Natural killer cell (primary cell): ENCODE data around the gene DGKD. TPM values are rescaled to one million over a fixed set of nuclear protein-coding genes. Genes with fewer than 3 reads are reported as not detected.

Experiments
- ATAC-seq, 3 donors: fragments of 150-1000 bp in 2 of 3; fragments of 200-7000 bp in 1 of 3; cut with Tn5 transposase; 1 replicate in 1 of 3; 2 replicates in 2 of 3; pipeline ENCODE4 v1.10.0; 2021; ENCODE audit warnings: mild to moderate bottlenecking in 2 of 3, moderate library complexity in 2 of 3
- DNase-seq, 2 donors: peaks; one replicate each; pipeline versions ENCODE4 v3.0.0 to v3.0.0-alpha.2; 2013 to 2021; ENCODE audit warnings: mixed read lengths in 1 of 2
- H3K27ac ChIP-seq: one replicate; pipeline ENCODE4 v1.5.1; 2013; ENCODE audit warnings: mild to moderate bottlenecking, low read length
- H3K27me3 ChIP-seq: one replicate; pipeline ENCODE4 v1.6.1; 2013; ENCODE audit warnings: low read length; ENCODE audit not compliant: control insufficient read depth, insufficient read depth
- H3K36me3 ChIP-seq: one replicate; pipeline ENCODE4 v1.6.1; 2013; ENCODE audit warnings: low read length; ENCODE audit not compliant: control insufficient read depth, insufficient read depth
- H3K4me1 ChIP-seq: one replicate; pipeline ENCODE4 v1.6.1; 2013; ENCODE audit warnings: low read length; ENCODE audit not compliant: control insufficient read depth, insufficient read depth
- H3K4me3 ChIP-seq: one replicate; pipeline ENCODE4 v1.5.1; 2013; ENCODE audit warnings: low read length
- H3K9me3 ChIP-seq: one replicate; pipeline ENCODE4 v1.6.1; 2013; ENCODE audit warnings: low read length; ENCODE audit not compliant: control insufficient read depth, insufficient read depth
- H3K27ac Mint-ChIP-seq, 2 donors: one replicate each; pipeline ENCODE4 v1.8.0; 2022; ENCODE audit warnings: mild to moderate bottlenecking in 2 of 2, mixed read lengths in 2 of 2, moderate library complexity in 1 of 2
- H3K27me3 Mint-ChIP-seq, 2 donors: one replicate each; pipeline ENCODE4 v1.8.0; 2022; ENCODE audit warnings: low read depth in 2 of 2, mixed read lengths in 2 of 2
- H3K36me3 Mint-ChIP-seq: one replicate; pipeline ENCODE4 v1.8.0; 2022; ENCODE audit warnings: mixed read lengths
- H3K4me1 Mint-ChIP-seq, 2 donors: one replicate each; pipeline ENCODE4 v1.8.0; 2022; ENCODE audit warnings: mixed read lengths in 2 of 2
- H3K4me3 Mint-ChIP-seq: one replicate; pipeline ENCODE4 v1.8.0; 2022; ENCODE audit warnings: mild to moderate bottlenecking, moderate library complexity, mixed read lengths
- H3K9me3 Mint-ChIP-seq, 2 donors: one replicate each; pipeline ENCODE4 v1.8.0; 2022; ENCODE audit warnings: mixed read lengths in 2 of 2
- WGBS: methylation state at CpG from one replicate; pipeline ENCODE4 v1.1.7; 2013; ENCODE audit warnings: missing lambda C conversion rate; ENCODE audit not compliant: insufficient coverage; 5-methylcytosine and 5-hydroxymethylcytosine counted together
- intact Hi-C: fragments of 100-400 bp; cut with micrococcal nuclease; formaldehyde crosslinking; loops from one replicate; pipeline ENCODE4 v1.14.2; 2022
- total RNA-seq, 4 donors: library from RNA; stranded (reverse); fragments of 120-200 nt in 1 of 4; gene quantifications; one replicate each; pipeline versions ENCODE4 v1.2.3 to v1.2.4, GENCODE V29; 2013 to 2022
- TF ChIP-seq, protein P1 (sequence below): fragments of 200-600 bp; IDR thresholded peaks from one replicate; pipeline ENCODE4 v1.8.0; 2022; ENCODE audit warnings: antibody characterized with exemption

Gene DGKD
- total RNA-seq, 3 donors from 2014 or later (not counting 1 experiment from before 2014, with no cell fraction given): 299 to 456 (median 329) TPM

DNA sequence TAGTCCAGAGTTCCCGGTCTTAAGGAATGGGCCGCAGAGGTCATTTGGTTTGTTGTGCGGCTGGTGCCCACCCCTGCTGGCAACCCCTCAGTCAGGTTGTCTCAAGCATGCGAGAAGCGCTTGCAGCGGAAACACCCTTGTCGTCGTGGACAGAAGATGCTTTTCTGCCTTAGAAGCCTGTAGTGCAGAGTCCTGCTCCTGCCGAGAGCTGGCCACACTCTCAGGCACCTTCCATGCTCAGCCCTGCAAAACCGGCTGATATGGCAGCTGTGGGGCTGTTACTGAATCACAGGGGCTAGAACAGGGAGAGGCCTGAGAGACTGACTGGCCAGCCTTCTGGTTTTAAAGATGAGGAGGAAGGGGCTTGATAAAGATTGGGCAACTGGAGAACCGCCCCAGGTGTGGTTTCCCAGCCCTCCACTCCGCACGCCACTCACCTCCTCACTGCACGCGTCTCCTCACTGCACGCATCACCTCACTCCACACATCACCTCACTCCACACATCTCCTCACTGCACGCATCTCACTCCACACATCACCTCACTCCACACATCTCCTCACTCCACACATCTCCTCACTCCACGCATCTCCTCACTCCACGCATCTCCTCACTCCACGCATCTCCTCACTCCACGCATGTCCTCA is 108.7 kb downstream of the DGKD start:
- Histone ChIP-seq H3K36me3 (peaks cover 81% of the 10 kb centered on the region), H3K9me3 (no peaks in the 10 kb centered on the region), H3K4me3 (no peak overlapping the region), H3K27ac (no peak overlapping the region), H3K4me1 (no peaks in the 10 kb centered on the region), H3K27me3 (no peaks in the 10 kb centered on the region)
- Mint-ChIP-seq H3K4me1 (no peaks in the 10 kb centered on the region), H3K27ac (no peak overlapping the region), H3K9me3 (no peaks in the 10 kb centered on the region), H3K27me3 (no peaks in the 10 kb centered on the region), H3K36me3 (peaks cover 15% of the 10 kb centered on the region), H3K4me3 (no peak overlapping the region)
- intact Hi-C loops: no loop called here
- TF ChIP-seq, protein P1, sequence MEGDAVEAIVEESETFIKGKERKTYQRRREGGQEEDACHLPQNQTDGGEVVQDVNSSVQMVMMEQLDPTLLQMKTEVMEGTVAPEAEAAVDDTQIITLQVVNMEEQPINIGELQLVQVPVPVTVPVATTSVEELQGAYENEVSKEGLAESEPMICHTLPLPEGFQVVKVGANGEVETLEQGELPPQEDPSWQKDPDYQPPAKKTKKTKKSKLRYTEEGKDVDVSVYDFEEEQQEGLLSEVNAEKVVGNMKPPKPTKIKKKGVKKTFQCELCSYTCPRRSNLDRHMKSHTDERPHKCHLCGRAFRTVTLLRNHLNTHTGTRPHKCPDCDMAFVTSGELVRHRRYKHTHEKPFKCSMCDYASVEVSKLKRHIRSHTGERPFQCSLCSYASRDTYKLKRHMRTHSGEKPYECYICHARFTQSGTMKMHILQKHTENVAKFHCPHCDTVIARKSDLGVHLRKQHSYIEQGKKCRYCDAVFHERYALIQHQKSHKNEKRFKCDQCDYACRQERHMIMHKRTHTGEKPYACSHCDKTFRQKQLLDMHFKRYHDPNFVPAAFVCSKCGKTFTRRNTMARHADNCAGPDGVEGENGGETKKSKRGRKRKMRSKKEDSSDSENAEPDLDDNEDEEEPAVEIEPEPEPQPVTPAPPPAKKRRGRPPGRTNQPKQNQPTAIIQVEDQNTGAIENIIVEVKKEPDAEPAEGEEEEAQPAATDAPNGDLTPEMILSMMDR: no peak
- DNase-seq (no peak), ATAC-seq (no peak)
- 93% methylated on average over 21 of the region's 21 CpGs for WGBS

DNA sequence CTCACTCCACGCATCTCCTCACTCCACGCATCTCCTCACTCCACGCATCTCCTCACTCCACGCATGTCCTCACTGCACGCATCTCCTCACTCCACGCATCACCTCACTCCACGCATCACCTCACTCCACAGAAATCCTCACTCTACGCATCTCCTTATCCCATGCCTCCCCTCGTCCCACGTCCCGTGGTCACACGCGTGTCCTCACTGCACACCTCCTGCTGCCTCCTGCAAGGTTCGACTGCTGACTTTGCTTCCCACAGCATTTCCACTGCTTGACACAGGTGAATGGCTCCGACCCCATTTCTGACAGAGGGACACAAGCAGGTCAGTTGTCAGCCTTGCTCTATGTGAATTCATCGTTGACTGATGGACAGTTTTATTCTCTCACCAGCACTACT is 109.3 kb downstream of the DGKD start:
- Histone ChIP-seq H3K9me3 (no peaks in the 10 kb centered on the region), H3K4me1 (no peaks in the 10 kb centered on the region), H3K27me3 (no peaks in the 10 kb centered on the region), H3K4me3 (no peak overlapping the region), H3K27ac (no peak overlapping the region), H3K36me3 (peaks cover 82% of the 10 kb centered on the region)
- DNase-seq (no peak), ATAC-seq (no peak)
- intact Hi-C loops: no loop called here
- TF ChIP-seq, protein P1: no peak
- Mint-ChIP-seq H3K27ac (no peak overlapping the region), H3K9me3 (no peaks in the 10 kb centered on the region), H3K4me1 (no peaks in the 10 kb centered on the region), H3K36me3 (peaks cover 15% of the 10 kb centered on the region), H3K4me3 (no peak overlapping the region), H3K27me3 (no peaks in the 10 kb centered on the region)
- 99% methylated on average over 16 of the region's 16 CpGs for WGBS

DNA sequence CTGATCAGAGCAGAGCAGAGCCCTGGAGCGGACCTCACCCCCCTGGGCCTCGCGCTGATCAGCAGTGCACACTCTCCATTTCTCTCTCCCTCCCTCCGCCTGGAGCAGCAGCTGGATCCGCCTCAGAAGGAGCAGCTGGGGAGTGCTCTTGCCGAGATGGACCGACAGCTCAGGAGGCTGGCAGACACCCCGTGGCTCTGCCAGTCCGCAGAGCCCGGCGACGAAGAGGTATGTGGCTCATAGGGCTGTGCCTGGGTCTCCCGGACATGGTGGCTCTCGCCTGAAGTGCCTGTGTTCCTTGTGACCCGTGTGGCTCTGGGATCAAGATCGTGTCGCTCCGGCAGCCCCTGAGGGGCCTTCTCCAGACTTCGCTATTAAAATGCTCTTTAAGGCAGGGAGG is 109.8 kb downstream of the DGKD start:
- no peaks in the 10 kb centered on the region for H3K27me3 Mint-ChIP-seq
- no peak overlapping the region for H3K27ac ChIP-seq
- ATAC-seq (no peak), DNase-seq (no peak)
- 97% methylated on average over 19 of the region's 19 CpGs for WGBS
- no peak overlapping the region for H3K27ac Mint-ChIP-seq
- peaks cover 82% of the 10 kb centered on the region for H3K36me3 ChIP-seq
- no peaks in the 10 kb centered on the region for H3K9me3 ChIP-seq
- H3K4me3 Mint-ChIP-seq: no peak overlapping the region
- H3K4me1 Mint-ChIP-seq: no peaks in the 10 kb centered on the region
- intact Hi-C loops: no loop called here
- H3K27me3 ChIP-seq: no peaks in the 10 kb centered on the region
- peaks cover 15% of the 10 kb centered on the region for H3K36me3 Mint-ChIP-seq
- no peaks in the 10 kb centered on the region for H3K9me3 Mint-ChIP-seq
- H3K4me1 ChIP-seq: no peaks in the 10 kb centered on the region
- TF ChIP-seq, protein P1: no peak
- H3K4me3 ChIP-seq: no peak overlapping the region
